MM.1S (cell line): Measurements from ENCODE around the gene CDC42SE2.

Experiments
- CTCF ChIP-seq: fragments of 300-600 bp; sonication (generic); IDR thresholded peaks from 2 replicates; pipeline ENCODE4 v1.5.1; 2016; ENCODE audit warnings: antibody characterized with exemption, low read length, mixed read lengths
- EZH2 ChIP-seq: fragments of 300-600 bp; sonication (generic); optimal IDR thresholded peaks from 2 replicates; pipeline ENCODE3; 2017; ENCODE audit warnings: low read depth, mild to moderate bottlenecking, antibody characterized with exemption, low read length, mixed read lengths
- EZH2phosphoT487 ChIP-seq: fragments of 300-600 bp; sonication (generic); IDR thresholded peaks from 2 replicates; pipeline ENCODE4 v1.6.1; 2018; ENCODE audit warnings: antibody characterized with exemption, low read length

DNA sequence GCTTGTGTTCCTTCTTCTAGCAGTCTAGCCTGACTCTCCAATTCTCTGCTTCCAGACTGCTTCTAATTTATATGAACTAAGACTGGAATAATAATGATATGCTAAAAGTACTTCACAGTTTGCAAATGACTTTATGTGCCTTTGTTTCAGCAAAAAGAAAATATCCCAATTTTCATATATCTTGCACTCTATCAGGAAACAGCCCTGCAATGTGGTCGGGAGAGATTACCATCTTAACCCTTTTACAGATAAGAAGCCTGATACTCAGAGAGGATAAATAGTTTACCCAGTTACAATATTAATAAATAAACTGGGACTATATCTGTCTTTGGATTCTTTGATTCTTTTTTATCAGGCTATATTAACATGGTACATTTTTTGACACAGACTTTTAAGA is 126.0 kb downstream of the CDC42SE2 start:
- TF ChIP-seq CTCF (no peak), EZH2 (no peak), EZH2phosphoT487 (no peak)
